H1 (cell line): ENCODE results near the gene ENKD1. TPM values are rescaled to one million over a fixed set of nuclear protein-coding genes. Genes with fewer than 3 reads are reported as not detected.

Experiments
- RAD21 ChIP-seq, 2 experiments: IDR thresholded peaks in 1 of 2; conservative IDR thresholded peaks in 1 of 2; 2 replicates each; pipeline ENCODE4 v1.6.1; 2011; ENCODE audit warnings: low read depth in 2 of 2, low read length in 2 of 2, improper control_type of control experiment in 1 of 2, inconsistent platforms in 1 of 2, mild to moderate bottlenecking in 1 of 2, moderate library complexity in 1 of 2
- polyA plus RNA-seq, 7 experiments: library from polyadenylated mRNA; depleted of rRNA in 3 of 7; stranded (reverse) in 5 of 7; unstranded in 2 of 7; fragments of >200 nt in 5 of 7; fragments of 200-250 nt in 2 of 7; gene quantifications; 1 replicate in 5 of 7; 2 replicates in 1 of 7; 4 replicates in 1 of 7; pipeline versions ENCODE4 v1.2.1 to v1.2.3, GENCODE V29; 2011 to 2013; ENCODE audit warnings: missing spikeins in 2 of 7, mixed read lengths in 2 of 7
- total RNA-seq: library from RNA; stranded (reverse); fragmentation: NEBNext Ultra II Directional; extraction: Animal tissue kit (Norgen Biotek cat#: 25700); gene quantifications from 2 replicates; pipeline ENCODE4 v1.2.1, GENCODE V29; 2021

ENKD1 gene
- total and polyA plus RNA-seq, 2 of the 8 experiments (the other 6 are each of a cell fraction or from before 2014, with no cell fraction given): 12.9 to 16.1 TPM

DNA sequence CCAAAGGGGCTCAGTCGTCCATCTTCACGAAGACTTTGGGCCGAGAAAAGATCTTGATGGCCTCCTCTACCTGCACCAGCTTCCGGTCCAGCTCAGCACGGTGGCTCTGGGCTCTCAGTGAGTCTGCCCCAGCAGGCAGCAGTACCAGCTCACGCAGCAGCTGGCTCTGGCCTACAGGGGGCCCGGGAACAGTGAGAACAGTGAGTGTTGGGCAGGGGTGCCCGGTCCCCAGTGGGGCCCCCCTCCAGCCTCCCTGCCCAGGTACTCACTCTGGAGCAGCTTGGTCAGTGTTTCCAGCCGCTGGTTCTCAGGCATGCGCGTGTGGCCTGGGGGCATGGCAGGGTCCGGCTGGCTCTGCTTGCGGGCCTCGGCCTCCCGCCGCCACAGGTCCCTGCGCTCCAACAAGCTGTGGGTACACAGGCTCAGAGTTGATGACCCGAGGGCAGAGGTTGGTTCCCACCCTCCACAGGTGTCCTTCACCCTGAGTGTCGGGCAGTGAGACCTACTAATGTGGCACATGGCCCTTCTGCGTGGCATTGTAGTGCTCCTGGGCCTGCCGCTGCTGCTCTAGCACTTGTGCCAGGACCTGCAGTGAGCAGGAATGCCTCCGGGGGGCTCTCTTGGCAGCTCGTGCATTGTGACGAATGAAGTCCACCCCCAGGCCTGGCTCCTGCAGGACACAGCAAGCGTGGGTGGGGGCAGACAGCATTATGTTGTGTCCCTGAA lies 3.2 kb downstream of the ENKD1 start (continued):
- TF ChIP-seq RAD21 (IDR thresholded peaks at IDR 0.05 in 1 of 2, conservative IDR thresholded peaks at IDR 0.05 in 1 of 2; ENCODE audit: low read depth in 2 of 2, low read length in 2 of 2): peak; percentile 36 to 60; a peak in 3 of 4 replicates
- TF ChIP-seq, all 59 proteins: peak for 6
